Tibial nerve (tissue), 4 donors: ENCODE measurements around the gene CFAP99. TPM values are rescaled to one million over a fixed set of nuclear protein-coding genes. Genes with fewer than 3 reads are reported as not detected.

Source experiments
- DNase-seq, 2 donors: peaks; one replicate each; pipeline ENCODE4 v3.0.0-alpha.2; 2019; ENCODE audit warnings: low spot score in 2 of 2
- H3K27ac ChIP-seq, 4 donors: fragments of 200-600 bp; sonication (generic) in 3 of 4; one replicate each; pipeline ENCODE4 v1.5.1; 2017 to 2019; ENCODE audit warnings: mild to moderate bottlenecking in 1 of 4
- H3K27me3 ChIP-seq, 2 donors: fragments of 200-600 bp; sonication (generic) in 1 of 2; one replicate each; pipeline versions ENCODE4 v1.5.1 to v1.6.0; 2017 to 2019
- H3K36me3 ChIP-seq, 3 donors: fragments of 200-600 bp; sonication (generic); one replicate each; pipeline ENCODE4 v1.5.1; 2018 to 2019
- H3K4me1 ChIP-seq, 4 donors: fragments of 200-600 bp; sonication (generic) in 3 of 4; one replicate each; pipeline ENCODE4 v1.5.1; 2017 to 2019
- H3K4me3 ChIP-seq, 4 donors: fragments of 200-600 bp; sonication (generic) in 3 of 4; one replicate each; pipeline ENCODE4 v1.5.1; 2017 to 2019; ENCODE audit warnings: mild to moderate bottlenecking in 1 of 4, moderate library complexity in 1 of 4
- H3K9me3 ChIP-seq, 4 donors: fragments of 200-600 bp; sonication (generic) in 3 of 4; one replicate each; pipeline ENCODE4 v1.5.1; 2017 to 2019
- EP300 ChIP-seq, 2 donors: sonication (generic); formaldehyde crosslinking; IDR thresholded peaks; one replicate each; pipeline ENCODE4 v1.6.1; 2017; ENCODE audit warnings: antibody characterized with exemption in 2 of 2, mild to moderate bottlenecking in 1 of 2
- POLR2A ChIP-seq, 2 donors: fragments of 450-650 bp; IDR thresholded peaks; one replicate each; pipeline ENCODE4 v1.6.1; 2017; ENCODE audit warnings: antibody characterized with exemption in 2 of 2, mild to moderate bottlenecking in 2 of 2, moderate library complexity in 2 of 2
- WGBS, 2 donors: methylation state at CpG; one replicate each; pipeline ENCODE4 v1.1.5; 2018; 5-methylcytosine and 5-hydroxymethylcytosine counted together
- total RNA-seq, 4 donors: library from RNA; depleted of rRNA; stranded (reverse); fragments of >200 nt; gene quantifications; one replicate each; pipeline ENCODE4 v1.1.0, GENCODE V29; 2016
- TF ChIP-seq, protein P1 (sequence below), 5 experiments: fragments of 200-600 bp in 3 of 5; fragments of 450-650 bp in 2 of 5; sonication (generic) in 3 of 5; IDR thresholded peaks; one replicate each; pipeline ENCODE4 v1.5.1; 2016 to 2019; ENCODE audit warnings: antibody characterized with exemption in 5 of 5, mild to moderate bottlenecking in 3 of 5, moderate library complexity in 2 of 5

Gene CFAP99
- total RNA-seq, 4 donors from 2014 or later, result not detected

DNA sequence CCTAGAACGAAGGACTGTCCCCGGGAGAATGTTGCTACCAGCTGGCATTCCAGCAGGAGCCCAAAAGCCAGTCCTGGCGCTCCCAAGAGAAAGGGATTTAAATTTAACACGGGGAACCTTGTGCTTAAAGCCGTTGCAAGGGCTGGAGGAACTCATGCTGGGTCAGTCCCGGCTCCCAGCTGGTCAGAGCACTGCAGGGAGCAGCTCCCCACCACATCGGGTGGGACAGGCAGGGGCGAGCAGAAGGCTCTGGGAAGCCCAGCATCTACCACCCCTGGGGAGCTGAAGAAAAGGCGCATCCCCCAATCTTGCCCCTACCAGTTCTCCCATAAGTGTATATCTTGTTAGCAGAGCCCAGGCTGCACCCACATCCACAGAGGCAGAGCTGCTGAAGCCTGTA is 15.7 kb downstream of the CFAP99 start:
- Histone ChIP-seq H3K4me3 (no peak overlapping the region), H3K9me3 (no peaks in the 10 kb centered on the region), H3K27me3 (no peaks in the 10 kb centered on the region), H3K36me3 (no peaks in the 10 kb centered on the region), H3K27ac (no peak overlapping the region), H3K4me1 (peaks cover 0 to 10% (median 0%) of the 10 kb centered on the region in 4 donors)
- DNase-seq, result no peak
- TF ChIP-seq EP300 (IDR thresholded peaks at IDR 0.05), result no peak
- TF ChIP-seq, protein P1, sequence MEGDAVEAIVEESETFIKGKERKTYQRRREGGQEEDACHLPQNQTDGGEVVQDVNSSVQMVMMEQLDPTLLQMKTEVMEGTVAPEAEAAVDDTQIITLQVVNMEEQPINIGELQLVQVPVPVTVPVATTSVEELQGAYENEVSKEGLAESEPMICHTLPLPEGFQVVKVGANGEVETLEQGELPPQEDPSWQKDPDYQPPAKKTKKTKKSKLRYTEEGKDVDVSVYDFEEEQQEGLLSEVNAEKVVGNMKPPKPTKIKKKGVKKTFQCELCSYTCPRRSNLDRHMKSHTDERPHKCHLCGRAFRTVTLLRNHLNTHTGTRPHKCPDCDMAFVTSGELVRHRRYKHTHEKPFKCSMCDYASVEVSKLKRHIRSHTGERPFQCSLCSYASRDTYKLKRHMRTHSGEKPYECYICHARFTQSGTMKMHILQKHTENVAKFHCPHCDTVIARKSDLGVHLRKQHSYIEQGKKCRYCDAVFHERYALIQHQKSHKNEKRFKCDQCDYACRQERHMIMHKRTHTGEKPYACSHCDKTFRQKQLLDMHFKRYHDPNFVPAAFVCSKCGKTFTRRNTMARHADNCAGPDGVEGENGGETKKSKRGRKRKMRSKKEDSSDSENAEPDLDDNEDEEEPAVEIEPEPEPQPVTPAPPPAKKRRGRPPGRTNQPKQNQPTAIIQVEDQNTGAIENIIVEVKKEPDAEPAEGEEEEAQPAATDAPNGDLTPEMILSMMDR (IDR thresholded peaks at IDR 0.05), result no peak
- no peak for TF ChIP-seq POLR2A (IDR thresholded peaks at IDR 0.05)
- 60 to 69% methylated on average over 9 of the region's 9 CpGs for WGBS, 2 donors

DNA sequence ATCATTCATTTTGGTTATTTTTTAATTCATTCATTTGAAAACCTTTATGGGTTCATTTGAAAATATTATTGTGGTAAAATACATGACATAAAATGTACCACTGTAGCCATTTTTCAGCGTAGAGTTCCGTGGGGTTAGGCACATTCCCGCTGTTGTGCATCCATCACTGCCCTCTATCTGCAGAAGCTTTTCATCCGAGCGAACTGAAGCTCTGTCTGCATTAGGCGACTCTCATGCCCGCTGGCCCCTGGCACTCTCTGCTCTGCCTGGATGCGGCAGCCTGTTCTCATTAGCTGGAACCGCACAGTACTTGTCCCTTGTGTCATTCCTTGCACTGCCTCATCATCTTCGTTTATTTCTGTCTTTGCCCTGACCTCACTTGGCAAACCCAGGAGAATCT is 17.5 kb downstream of the CFAP99 start:
- DNase-seq, result no peak
- Histone ChIP-seq H3K4me1 (peaks cover 0 to 10% (median 0%) of the 10 kb centered on the region in 4 donors), H3K4me3 (no peak overlapping the region), H3K27me3 (no peaks in the 10 kb centered on the region), H3K36me3 (no peaks in the 10 kb centered on the region), H3K9me3 (no peaks in the 10 kb centered on the region), H3K27ac (no peak overlapping the region)
- TF ChIP-seq EP300 (IDR thresholded peaks at IDR 0.05) (no peak), POLR2A (IDR thresholded peaks at IDR 0.05) (no peak)
- TF ChIP-seq, protein P1 (IDR thresholded peaks at IDR 0.05), result peak in 3 of 5 experiments; percentile 13 to 18 (median 18)
- whole genome bisulfite sequencing, 2 donors, result 33 to 36% methylated on average over 10 of the region's 10 CpGs

DNA sequence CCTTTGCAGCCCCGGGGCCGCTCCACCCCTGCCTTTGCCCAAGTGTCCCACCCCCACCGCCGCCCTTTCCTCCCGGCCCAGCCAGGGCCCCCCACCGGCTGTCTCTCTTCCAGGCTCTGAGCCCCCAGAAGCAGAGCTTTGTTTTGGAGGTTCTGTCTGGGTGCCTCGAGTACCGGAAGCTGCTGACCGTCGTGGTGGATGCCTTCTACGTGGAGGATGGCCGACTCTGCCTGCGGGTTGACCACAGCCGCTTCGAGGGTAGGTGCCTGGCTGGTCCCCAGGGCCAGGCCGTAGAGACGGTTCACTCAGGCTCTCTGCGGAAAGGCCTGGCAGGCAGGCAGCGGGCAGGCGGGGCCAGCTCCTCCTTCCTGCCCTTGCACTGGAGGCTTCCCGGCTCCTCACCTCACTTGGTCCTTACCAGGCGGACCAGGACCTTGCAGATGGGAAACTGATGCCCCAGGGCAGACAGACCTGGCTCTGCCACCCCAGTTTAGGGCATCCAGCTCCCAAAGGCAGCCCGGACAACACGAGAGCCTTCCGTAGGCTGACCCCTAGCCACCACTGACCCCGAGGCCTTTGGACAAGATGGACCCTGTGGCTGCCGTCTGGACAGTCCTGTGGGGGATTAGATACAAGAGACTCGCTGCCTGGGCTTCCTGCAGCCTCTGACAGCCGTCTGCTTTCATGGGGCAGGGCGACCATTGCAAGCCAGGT is 18.2 kb downstream of the CFAP99 start:
- H3K36me3 ChIP-seq, result no peaks in the 10 kb centered on the region
- no peak for DNase-seq
- H3K4me1 ChIP-seq, result peaks cover 0 to 10% (median 0%) of the 10 kb centered on the region in 4 donors
- TF ChIP-seq EP300 (IDR thresholded peaks at IDR 0.05) (no peak), POLR2A (IDR thresholded peaks at IDR 0.05) (no peak)
- TF ChIP-seq, protein P1 (IDR thresholded peaks at IDR 0.05), result no peak
- H3K27ac ChIP-seq, result no peak overlapping the region
- H3K27me3 ChIP-seq, result no peaks in the 10 kb centered on the region
- WGBS, 2 donors, result 82% methylated on average over 21 to 25 of the region's 30 CpGs
- no peak overlapping the region for H3K4me3 ChIP-seq
- no peaks in the 10 kb centered on the region for H3K9me3 ChIP-seq

DNA sequence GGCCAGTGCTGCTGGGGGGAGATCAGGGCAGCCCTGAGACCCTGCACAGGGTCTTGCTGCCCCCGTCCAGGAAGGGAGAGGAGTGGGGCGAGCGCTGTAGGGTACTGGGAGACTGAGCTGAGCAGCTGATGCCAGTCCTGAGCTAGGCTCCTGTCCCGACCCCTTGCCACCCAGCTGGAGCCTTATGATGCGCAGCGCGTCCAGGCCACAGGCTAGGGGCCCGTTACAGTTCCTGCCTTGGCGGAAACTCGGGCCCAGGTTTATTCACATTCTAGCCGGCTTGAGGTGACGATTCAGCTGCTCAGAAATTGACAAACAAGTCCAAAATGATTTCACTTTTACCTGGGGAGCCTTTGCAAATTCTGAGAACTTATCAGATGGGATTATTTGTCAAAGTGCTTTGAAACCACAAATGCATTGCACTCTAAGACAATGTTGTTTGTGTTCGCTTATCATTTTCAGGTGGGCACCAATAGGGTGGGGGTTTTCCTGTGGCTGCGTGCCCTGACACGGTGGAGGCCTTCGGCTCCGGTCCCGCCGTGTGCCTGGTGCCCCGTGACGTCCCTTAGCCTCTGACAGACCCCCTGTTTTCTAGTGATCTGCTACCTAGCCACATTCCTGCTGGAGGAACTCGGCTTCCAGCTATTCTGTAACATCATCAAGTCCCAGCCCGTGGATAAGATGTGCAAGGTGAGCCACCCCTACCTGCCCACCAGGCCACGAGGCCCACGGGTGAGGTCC is 18.9 kb downstream of the CFAP99 start:
- Histone ChIP-seq H3K4me3 (no peak overlapping the region), H3K27ac (no peak overlapping the region), H3K4me1 (peaks cover 0 to 10% (median 0%) of the 10 kb centered on the region in 4 donors), H3K27me3 (no peaks in the 10 kb centered on the region), H3K9me3 (no peaks in the 10 kb centered on the region), H3K36me3 (no peaks in the 10 kb centered on the region)
- DNase-seq, result no peak
- WGBS, 2 donors, result 86 to 88% methylated on average over 24 to 25 of the region's 25 CpGs
- TF ChIP-seq, protein P1 (IDR thresholded peaks at IDR 0.05), result no peak
- no peak for TF ChIP-seq POLR2A (IDR thresholded peaks at IDR 0.05)
- TF ChIP-seq EP300 (IDR thresholded peaks at IDR 0.05), result no peak
